Activated T-cell treated with anti-CD3 and anti-CD28 coated beads, Interleukin-2, amount 50 U/mL, for 48 hours (primary cell): Measurements from ENCODE around the gene NTN1.
"Not testable (repeated sequence)": the region's sequence is repeated elsewhere in the genome, so short reads cannot be mapped to it uniquely, and the experiment has no call there.

Experiments used
- DNase-seq, 2 experiments: peaks; one replicate each; pipeline ENCODE4 v3.0.0-alpha.2; 2020

Gene NTN1

GRCh38 chr17:9090641-9091096 lies 69.4 kb downstream of the NTN1 start:
- no peak for DNase-seq

GRCh38 chr17:9094193-9094592 lies 72.9 kb downstream of the NTN1 start:
- DNase-seq, result no peak

- no peak for DNase-seq
Measured at GRCh38 chr17:9095390-9095789, 74.1 kb downstream of the NTN1 start.

DNA sequence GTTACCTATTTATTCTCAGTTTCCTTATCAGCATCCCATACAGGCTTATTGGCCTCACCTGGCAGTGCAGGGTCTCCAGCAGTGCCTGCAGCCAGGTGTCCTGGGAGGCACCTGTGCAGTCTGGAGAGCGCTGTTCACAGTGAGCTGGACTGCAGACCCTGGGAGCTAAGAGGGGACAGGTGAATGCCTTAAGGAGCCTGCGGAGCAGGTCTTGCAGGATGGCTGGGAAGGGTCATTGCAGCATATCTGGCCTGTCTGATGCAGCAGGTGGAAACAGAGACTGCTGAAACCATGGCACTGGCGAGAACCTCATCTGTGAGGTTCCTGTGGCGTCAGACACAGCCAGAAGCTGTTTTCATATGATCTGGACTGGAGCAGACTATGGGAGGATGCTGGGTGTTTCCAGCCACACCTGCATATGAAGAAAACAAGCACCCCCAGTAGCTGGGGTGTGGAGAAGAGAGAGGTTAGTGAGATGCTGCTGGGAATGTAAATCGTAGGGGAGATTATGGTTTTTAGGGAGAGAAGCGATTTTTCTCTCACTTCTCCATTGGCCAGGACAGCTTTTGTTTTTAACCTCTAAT lies 77.0 kb downstream of the NTN1 start:
- no peak for DNase-seq

- no peak for DNase-seq
Measured at GRCh38 chr17:9101356-9101755, 80.0 kb downstream of the NTN1 start.

GRCh38 chr17:9103193-9103592 lies 81.9 kb downstream of the NTN1 start:
- not testable (repeated sequence) for DNase-seq

- no peak for DNase-seq
Measured at GRCh38 chr17:9104370-9105041, 83.2 kb downstream of the NTN1 start.

DNA sequence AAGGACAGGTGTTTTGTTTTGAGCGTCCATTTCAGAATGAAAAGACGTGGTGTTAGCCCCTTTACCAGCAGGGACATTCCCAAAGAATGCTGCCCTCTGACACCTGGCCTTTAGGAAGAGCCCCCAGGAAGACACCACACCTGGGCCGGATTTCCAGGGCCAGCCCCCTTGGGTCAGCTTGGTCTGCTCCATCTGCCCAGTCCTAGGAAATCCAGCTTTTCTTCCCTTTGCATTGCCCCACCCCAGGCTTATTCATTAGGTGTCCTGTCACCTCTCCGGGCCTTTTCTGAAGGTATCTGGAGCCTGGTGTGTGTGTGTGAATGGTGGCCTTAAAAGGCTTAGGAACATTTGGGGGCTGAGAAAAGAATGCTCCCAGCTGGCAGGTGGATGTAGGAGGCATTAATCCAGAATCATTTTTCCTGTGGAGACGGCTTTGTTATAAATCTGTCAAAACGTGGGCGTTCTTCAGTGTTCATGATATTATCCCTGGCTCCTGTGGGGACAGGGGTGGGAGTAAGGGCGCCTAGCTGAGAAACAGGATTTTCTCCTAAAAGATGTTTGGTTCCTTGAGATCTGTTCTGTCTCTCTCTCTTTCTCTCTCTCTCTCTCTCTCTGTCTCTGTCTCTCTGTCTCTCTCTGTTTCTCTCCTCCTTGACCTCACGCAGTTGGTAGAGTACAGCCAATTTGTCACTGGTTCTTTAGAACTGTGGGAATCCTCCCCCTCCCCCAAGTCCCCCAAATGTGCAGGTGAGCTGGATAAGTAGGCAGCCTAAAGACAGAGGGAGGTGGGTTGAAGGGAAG lies 84.0 kb downstream of the NTN1 start:
- no peak for DNase-seq

DNA sequence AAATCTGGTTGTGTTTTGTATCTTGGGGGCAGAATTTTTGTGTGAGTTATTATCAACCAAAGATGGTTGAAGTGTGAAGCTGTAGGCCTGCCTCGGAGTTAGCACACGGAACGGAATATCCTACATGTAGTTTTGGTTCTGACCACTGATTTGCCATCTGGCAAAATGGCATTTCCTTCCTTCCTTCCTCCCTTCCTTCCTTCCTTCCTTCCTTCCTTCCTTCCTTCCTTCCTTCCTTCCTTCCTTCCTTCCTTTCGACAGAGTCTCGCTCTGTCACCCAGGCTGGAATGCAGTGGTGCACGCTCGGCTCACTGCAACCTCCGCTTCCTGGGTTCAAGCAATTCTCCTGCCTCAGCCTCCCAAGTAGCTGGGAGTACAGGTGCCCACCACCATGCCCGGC lies 85.0 kb downstream of the NTN1 start:
- DNase-seq, result not testable (repeated sequence)

DNA sequence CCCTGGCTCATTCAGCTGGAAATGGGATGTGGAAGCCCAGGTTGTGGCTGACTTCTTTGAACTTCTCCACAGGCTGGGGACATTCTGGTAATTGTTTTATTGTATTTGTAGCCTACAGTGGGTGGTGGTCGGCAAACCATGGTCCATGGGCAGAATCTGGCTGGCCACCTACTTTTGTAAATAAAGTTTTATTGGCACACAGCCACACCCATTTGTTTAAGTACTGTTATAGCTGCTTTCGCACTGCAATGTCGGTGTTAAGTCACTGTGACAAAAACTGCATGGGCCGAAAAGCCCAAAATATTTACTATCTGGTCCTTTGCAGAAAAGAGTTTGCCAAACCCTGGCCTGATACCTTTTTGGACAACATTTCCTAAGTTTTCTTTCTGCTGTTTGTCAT lies 86.2 kb downstream of the NTN1 start:
- DNase-seq, result no peak

DNA sequence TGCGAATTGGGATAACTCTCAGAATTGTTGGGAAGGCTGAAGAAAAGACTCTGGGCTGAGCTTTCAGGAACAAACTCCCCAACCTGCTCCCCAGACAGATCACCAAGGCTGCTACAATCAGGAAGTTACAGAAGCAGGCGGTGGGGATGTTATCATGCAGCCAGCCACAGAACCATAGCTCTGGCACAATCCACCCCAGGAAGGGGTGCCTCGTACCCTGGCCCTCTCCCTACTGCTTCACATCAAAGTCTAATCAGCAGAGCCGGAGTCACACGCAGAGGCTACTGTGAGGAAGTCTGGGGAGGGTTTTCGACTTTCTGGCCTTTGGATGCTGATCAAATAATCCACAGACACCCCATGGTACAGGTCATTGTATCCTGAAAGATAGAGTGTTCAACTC lies 86.8 kb downstream of the NTN1 start:
- DNase-seq, result no peak

DNA sequence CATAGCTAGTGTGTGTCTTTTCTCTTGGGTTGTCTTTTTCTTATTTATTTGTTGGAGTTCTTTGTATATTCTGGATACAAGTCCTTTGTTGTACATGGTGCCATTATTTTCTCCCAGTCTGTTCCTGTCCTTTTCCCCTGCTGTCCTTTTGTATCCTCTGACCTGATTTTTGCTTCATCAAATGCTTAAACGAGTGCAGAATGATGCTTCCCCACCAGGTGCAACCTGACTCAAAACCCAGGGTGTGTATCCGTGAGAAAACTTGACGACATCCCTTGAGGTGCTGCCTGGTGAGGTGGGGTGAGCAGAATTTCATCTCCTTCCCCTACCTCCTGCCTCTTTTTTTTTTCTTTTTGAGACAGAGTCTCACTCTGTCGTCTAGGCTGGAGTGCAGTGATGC lies 88.6 kb downstream of the NTN1 start:
- DNase-seq, result no peak

DNA sequence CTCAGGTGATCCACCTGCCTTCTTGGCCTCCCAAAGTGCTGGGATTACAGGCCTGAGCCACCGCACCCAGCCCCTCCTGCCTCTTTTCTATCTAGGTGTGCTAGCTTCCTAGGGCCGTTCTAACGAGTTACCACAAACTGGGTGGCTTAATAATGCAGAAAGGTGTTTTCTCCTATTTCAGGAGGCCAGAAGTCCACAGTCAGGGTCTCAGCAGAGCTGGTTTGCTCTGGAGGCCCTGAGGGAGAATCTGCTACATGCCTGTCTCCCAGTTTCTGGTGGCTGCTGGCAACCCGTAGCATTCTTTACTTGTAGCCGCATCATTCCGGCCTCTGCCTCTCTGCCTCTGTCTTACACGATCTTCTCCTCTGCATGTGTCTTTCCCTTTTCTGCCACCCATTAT lies 89.2 kb downstream of the NTN1 start:
- no peak for DNase-seq

DNA sequence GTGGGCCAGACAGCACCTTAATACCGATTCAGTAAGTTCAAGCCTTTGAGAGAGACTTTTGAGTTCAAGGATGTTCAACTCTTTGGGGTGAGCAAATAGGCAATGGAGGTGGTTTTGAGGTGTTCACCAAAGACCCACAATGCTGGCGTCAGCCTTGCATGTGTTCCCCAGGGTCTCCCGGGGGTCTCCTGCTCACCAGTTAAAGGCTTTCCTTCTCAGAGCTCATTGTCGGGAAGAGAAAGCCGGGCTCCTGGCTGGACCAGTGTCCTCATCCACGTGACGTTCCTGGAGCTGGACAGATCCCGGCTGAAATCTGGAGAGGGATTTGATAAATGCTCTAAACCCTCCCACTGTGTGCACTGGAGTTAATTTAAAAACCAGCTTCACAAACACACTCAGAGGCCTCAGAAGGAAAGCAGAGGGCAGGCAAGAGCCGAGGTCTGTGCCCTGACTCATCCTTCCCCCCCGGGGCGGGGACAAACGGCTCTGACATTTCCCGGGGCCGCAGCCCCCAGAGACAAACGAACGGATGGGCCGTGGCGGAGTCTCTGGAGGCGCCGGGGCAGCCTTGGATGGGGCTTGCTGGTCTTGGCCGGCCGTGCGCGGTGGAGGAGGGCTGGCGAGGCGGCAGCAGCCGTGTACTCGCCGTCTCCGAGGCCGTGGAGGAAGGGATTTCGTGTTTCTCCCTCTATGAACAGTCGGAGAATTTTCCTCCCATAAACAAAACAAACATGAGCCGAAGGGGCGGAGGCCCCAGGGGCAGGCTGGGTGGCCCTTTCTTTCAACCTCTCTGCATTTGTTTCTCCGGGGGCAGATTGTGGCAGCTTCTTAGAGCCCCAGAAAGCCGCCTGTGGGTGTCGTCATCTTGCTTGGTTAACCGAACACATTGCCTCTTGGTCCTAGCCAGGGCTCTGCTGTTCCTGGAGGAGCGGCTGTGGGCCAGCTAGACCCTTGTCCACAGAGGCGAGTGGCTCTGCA lies 94.2 kb downstream of the NTN1 start:
- peak; percentile 69 to 76 for DNase-seq

DNA sequence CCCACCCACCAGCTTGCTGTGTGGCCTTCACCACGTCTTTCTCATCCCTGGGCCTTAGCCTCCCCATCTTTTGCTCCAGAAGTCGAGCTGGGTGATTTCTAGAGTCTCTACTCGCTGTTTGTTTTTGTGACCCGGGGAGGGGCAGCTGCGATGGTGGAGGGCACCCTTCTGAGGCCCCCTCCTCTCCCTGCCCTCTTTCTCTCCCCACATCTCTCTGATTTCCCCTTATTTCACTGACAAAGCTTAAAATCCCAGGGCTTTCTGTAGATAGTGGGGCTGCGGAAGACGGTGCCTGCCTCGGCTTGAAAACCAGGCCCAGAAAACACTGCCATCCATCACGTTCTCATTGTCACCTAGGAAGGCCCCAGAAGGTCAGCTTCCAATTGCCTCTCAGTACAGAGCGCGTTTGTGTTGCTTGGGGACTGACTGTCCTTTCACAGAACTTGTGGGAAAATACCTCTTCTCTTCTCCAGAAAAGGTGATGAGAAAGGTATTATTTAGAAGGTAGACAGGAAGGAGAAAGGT lies 95.1 kb downstream of the NTN1 start:
- DNase-seq, result no peak

- no peak for DNase-seq
Measured at GRCh38 chr17:9116861-9117568, 95.7 kb downstream of the NTN1 start.

DNA sequence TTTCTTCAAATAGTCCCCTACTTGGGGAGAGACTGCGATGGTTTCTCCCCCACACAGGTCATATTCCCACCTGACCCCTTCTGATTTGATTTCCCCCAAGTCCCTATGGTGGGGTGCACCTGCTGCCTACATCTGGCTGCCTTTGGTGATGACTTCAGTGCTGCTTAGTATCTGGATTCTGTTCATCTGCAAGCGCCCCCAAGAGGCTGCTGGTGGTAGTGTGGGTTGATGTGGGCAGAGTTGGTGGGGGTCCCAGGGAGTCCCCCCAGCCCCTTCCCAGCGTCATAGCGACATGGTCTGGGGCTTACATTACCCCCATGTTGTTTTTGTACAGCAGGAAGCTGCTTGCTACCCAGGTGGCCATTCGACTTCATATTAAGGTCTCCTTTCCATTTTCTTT lies 99.2 kb downstream of the NTN1 start:
- peak; percentile 34 to 43 for DNase-seq

DNA sequence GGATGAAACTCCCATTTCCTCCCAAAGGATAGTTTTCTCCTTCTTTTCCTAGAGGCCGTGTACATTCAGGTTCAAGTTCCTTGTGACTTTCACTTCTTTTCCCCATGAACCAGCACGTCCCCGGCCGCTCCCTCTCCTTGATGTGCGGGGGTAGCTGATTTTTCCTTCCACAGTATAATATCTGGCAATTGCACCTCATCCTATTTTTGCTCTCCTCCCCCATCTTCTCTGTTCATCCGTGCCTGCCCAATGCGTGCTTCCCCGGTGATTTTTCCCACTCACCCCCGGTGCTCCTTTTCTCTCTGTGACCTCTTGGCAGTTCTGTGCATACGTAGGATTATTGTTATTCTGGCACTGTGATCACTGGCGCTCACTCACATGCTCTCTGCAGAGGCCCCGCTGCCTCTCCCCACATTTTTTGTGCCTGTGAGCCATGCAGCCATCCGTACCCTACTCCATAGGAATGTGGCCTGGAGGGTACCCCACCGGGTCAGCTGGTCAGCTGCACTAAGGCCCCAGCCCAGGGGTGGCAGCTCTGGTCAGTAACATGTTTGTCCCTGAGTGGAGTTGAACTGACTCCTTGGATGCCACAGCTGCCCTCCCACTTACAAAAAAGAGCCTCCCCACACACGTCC lies 100.0 kb downstream of the NTN1 start:
- DNase-seq, result no peak

DNA sequence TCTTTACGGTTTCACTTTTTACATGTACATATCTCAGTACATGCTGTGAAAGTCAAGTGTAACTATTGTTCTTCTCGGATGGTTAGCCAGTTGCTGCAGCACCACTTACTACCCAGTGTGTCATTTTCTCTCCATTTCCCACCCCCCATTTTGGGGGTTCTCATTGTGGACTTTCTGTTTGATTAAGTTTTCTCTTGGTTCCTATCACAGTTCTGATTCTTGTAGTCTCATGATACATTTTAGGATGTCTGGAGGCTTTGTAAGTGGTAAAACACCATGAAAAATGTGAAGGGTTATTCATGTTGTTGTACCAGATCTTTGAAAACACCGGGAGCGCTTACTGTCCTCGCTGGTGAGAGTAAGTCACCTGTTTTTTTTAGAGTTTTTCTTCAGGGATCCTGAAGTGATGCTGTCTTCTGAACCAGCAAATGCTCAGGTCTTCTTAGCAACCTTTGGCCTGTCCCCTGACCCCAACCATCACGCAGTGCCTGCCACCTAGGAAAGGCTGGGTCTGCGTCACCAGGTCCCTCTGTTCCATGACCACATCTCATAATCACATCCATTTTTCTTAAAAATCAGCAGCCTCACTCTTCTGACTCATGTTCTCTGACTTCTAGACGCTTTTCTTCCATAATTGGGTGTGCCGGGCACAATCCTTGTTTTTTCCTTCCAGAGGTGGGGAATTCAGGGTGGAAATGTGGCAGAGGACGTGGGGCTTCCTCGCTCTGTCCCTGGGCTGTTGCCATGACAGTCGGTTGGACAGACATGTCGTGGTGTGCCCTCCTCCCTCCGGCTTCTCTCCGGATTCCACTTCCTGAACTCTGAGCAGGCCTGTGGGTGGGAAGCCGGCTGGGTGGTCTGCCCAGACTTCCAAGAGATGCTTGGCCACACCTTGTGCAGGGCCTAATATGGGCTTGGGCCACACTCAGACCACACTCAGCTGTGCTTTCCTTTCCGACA lies 102.6 kb downstream of the NTN1 start:
- no peak for DNase-seq

GRCh38 chr17:9124554-9124935 lies 103.2 kb downstream of the NTN1 start:
- DNase-seq, result no peak
